OCI-M2 (cell line): ENCODE data around the gene LINC00632.
"Not testable (repeated sequence)": the region's sequence is repeated elsewhere in the genome, so short reads cannot be mapped to it uniquely, and the experiment has no call there.

Experiments used
- DNase-seq: peaks from one replicate; lab custom pipeline; 2025; ENCODE audit not compliant: unreplicated experiment; lab: John Stamatoyannopoulos, UW

LINC00632 gene

DNA sequence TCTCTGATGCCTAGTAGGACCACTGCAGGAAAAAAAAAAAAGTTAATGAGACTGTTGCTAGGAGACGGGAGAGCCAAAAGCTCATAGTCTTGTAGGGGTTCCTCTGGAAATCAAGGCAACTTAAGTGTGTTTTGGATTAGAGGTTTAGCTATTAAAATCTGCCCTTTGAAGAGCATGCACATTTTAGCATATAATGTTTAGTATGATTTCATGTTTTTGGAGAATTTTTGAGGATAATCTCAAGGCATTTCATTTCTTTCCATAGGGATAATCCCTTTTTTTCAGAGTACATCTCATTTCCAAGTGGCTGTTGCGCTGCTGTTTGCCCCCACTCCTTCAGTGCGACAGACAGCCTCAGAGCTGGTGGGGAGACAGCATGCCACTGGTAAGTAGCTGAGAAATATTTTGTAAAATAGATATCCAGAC lies at the start of gene LINC00632:
Gene LINC00632, plus strand, starts transcription at position 339 of the 426 bp plus-strand sequence.
- DNase-seq, result no peak

GRCh38 chrX:140661643-140662042 lies 47.9 kb upstream of the LINC00632 start:
- no peak for DNase-seq

GRCh38 chrX:140664939-140665338 lies 44.6 kb upstream of the LINC00632 start:
- no peak for DNase-seq

DNA sequence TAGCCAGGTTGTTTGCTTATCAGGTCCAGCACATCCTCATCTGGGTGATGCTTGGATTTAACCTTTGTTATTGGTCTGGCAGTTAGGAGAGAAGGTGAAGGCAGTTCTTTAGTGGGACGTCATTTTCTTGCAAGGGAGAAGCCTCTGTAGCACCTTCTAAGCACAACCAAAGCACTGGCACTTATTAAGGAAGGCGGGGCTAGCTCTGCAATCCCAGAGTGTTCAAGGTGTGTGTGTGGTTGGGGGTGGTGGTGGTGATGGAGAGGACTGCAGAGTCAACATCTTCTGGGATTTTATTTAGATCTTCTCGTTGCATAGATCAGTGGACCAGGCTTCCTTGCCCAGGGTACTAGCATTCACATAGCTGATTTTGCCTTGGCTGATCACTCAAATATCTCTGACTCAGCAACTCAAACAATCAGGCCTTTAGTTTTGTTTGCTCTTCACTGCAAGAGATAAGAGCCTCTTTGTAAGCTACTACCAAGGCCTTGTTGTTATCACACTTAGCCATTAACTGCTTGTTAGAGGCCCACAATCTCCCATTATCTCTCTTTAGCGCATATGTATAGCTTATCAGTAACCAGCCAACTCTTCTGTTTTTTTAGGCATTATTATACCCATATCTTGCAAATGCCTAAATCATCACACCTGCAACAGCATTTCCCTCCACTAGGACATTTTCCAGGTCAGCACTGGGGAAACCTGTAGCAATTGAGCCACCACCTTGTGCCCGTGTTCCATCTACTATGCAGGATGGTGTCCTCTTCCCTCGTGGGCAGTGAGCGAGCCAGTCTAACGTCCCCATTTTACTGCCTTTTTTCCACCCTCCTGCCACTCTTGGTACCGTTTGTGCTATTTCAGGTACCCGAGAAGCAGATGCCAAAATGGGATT lies 36.5 kb upstream of the LINC00632 start:
- no peak for DNase-seq

DNA sequence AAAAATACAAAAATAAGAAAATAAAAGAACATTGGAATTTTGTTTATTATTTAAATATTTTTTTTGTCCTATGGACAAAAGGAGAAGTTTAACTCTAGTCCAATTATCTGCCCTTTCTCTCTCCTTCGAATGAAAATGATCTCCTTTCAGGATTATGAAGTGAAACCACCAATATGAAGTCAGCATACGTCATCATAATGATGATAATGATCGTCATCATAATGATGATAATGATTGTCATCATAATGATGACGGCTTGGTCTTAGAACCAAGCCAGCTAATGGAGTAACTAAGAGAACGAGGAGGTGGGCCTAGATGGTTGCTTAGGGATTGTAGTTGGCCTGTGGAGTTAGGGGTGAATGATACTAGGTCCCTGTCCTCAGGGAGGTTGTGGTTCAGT lies 21.9 kb upstream of the LINC00632 start:
- no peak for DNase-seq

DNA sequence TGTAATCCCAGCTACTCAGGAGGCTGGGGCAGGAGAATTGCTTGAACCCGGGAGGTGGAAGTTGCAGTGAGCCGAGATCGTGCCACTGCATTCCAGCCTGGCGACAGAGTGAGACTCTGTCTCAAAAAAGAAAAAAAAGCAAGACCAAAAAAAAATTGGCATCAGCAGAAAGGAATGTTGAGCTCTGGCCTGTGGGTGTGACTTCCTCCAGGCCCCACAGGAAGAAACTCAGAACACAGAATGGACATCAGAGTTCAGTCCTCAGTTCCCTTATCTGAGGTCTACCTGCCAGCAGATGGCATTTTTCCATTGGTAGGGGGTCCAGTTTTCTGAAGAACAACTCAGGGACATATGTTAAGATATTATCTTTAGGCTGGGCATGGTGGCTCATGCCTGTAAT lies 18.0 kb upstream of the LINC00632 start:
- not testable (repeated sequence) for DNase-seq

- no peak for DNase-seq
These were observed 11.9 kb upstream of the LINC00632 start for GRCh38 chrX:140697618-140698017.

GRCh38 chrX:140701480-140701879 lies 8.1 kb upstream of the LINC00632 start:
- DNase-seq, result no peak

GRCh38 chrX:140710710-140711109 lies 1.2 kb downstream of the LINC00632 start:
- DNase-seq, result no peak

DNA sequence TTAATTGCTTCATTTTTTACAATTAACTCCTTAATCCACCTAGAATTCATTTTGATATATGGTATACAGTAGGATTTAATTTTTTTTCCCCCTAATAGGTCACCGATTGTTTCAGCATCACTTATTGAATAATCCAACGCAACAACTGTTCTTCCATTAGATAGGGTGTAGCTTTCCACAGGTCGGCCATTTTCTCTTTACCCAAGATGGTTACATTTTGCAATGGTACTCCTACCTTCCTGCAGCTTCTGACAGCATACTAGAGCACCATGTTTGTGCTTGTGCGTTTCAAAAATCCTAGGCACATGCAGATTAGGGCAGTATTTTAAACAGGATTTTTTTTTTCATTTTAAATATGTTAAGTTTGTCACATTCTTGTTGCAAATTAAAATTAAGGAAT lies 2.3 kb downstream of the LINC00632 start:
- DNase-seq, result no peak

- DNase-seq, result no peak
These were observed 3.0 kb downstream of the LINC00632 start for GRCh38 chrX:140712413-140713173.

DNA sequence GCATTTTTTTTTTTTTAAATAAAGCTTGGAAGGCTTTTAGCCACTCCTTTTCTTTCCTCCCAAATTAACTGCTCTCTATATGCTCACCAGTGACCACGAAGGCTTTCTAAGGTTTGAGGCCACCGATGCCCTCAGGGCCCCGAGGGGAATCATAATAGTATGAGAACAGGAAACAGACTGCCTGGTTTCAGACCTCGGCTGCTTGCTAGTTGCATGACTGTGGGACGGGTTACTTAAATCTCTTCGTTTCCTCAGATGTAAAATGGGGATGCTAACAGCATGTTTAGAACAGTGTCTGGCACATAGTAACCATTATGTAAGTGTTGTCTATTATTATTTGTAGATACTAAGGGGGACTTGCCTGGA lies 3.6 kb downstream of the LINC00632 start:
- DNase-seq, result no peak

DNA sequence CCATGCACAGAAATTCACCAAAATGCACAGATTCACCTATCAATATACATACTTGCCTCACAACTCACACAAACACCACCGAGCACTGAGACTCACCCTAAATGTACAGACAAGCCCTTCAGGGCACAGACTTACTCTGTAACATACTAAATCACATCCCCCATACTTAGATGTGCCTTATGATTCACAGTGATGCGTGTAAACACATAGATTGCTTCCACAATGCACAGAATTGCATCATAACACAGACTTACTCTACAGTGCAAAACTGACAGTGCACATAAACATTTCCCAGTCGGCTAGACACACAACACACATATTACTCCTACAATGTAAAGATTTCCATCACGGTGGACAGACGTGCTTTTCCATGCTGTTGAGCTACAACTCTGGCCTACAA lies 6.2 kb downstream of the LINC00632 start:
- DNase-seq, result no peak

DNA sequence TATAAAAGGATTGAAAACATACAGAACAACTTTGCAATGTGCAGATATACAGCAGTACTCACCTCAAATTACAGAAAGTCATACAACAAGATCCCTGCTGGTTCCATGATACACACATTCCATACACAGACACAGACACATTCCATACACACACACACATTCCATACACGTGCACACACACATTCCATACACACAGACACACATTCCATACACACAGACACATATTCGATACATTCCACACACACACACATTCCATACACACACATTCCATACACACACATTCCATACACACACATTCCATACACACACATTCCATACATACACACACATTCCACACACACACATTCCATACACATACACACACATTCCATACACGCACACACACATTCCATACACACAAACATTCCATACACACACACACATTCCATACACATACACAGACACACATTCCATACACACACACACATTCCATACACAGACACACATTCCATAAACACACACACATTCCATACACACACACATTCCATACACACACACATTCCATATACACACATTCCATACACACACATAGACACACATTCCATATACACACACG lies 13.7 kb downstream of the LINC00632 start:
- no peak for DNase-seq

DNA sequence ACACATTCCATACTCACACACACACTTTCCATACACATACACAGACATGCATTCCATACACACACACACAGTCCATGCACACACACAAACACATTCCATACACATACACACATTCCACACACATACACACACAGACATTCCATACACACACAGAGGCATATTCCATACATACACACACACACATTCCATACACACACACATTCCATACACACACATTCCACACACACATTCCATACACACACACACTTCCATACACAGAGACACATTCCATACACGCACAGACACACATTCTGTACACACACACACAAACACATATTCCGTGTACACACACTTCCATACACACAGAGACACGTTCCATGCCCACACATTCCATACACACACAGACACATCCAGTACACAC lies 14.8 kb downstream of the LINC00632 start:
- DNase-seq, result no peak

- no peak for DNase-seq
These were observed 15.2 kb downstream of the LINC00632 start for GRCh38 chrX:140724736-140725135.

GRCh38 chrX:140725500-140725899 lies 15.9 kb downstream of the LINC00632 start:
- no peak for DNase-seq

DNA sequence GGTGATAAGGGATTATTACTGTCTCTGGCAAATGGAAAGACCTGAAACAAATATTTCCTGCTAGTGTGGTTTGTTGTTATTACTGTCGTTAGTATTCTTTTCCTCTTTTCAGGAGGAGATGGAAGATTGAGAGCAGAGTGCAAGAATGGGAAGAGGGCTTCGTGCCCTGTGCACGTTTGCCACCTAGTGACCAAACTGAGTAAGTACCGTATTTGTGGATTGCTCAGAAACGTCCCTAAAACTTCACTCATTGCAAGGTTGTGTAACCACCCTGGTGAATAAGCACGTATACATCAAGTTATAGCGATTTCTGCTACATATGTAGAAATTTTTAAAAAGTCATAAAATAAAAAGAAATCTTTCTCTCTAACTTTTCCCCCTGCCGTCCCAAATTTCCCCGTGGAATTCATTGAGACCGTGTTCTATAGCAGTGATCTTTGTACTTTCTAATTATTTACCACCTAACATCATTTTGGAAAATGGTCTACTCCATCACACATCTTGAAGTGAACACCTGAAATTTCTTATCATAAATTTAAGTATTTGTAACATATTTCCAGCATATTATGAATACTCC lies 24.3 kb downstream of the LINC00632 start:
- no peak for DNase-seq

GRCh38 chrX:140744085-140744484 lies 34.5 kb downstream of the LINC00632 start:
- DNase-seq, result no peak

DNA sequence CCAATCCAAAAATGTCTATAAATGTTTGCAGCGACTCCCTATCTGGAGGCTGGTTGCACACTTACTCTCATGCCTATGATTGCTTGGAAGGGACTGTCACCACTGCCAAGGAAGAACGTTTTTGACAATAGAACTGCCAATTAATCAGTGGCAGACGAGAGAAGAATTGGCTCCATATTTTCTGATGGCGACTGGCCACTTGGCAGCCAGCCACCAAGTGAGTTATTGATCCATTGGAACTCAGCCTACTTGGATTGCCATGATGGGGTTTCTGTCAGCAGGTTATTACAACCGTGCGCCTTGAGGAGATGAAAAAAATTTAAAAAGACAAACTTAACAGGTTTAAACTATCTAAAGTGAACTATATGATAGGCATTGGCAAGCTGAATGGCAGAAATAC lies 47.4 kb downstream of the LINC00632 start:
- no peak for DNase-seq

GRCh38 chrX:140762061-140762460 lies 52.5 kb downstream of the LINC00632 start:
- DNase-seq, result no peak
